K562 (cell line): ENCODE measurements around the gene C18orf63. TPM values are rescaled to one million over a fixed set of nuclear protein-coding genes. Genes with fewer than 3 reads are reported as not detected.
"Not testable (repeated sequence)": the region's sequence is repeated elsewhere in the genome, so short reads cannot be mapped to it uniquely, and the experiment has no call there.

Experiments used
- ATAC-seq: fragments of 200-7000 bp; cut with Tn5 transposase; 3 replicates; pipeline ENCODE4 v1.9.1; 2020; ENCODE audit warnings: moderate library complexity
- BruUV-seq: library from RNA; stranded (reverse); fragments of 400-500 nt; replicated peaks from 2 replicates; lab custom pipeline; 2021; lab: Mats Ljungman, UMichigan
- CTCF ChIA-PET: fragments of 300-600 bp; formaldehyde crosslinking; extraction: SDS; loops from one replicate; lab custom pipeline; 2021; ENCODE audit warnings: low intra/inter-chr PET ratio; lab: Yijun Ruan, JAX
- POLR2A ChIA-PET: fragments of 300-600, 350-650 bp; sonication (Branson Sonifier 250); formaldehyde crosslinking; extraction: SDS; loops from one replicate; lab custom pipeline; 2021; ENCODE audit warnings: antibody characterized with exemption, inconsistent platforms; lab: Yijun Ruan, JAX
- DNase-seq, 4 experiments: peaks; one replicate each; pipeline versions ENCODE4 v3.0.0 to v3.0.0-alpha.2; 2011 to 2018; ENCODE audit warnings: low spot score in 3 of 4, mixed read lengths in 3 of 4; ENCODE audit errors: extremely low read depth in 1 of 4
- FAIRE-seq: peaks from 2 replicates; lab custom pipeline; 2011; peaks lifted over from hg19 to GRCh38; lab: Jason Lieb, UNC
- H2AFZ ChIP-seq: 2 replicates; pipeline ENCODE4 v1.6.0; 2011; ENCODE audit warnings: low read depth, low read length, control low read depth, inconsistent platforms
- H3K27ac ChIP-seq: fragments of 200-600 bp; 3 replicates; pipeline ENCODE4 v1.8.0; 2011; ENCODE audit warnings: low read depth, mild to moderate bottlenecking, control low read depth, inconsistent platforms, low read length, moderate library complexity, mixed read lengths; ENCODE audit errors: extremely low read depth
- H3K27me3 ChIP-seq, 2 experiments: fragments of 300-600 bp in 1 of 2; 2 replicates in 1 of 2; 3 replicates in 1 of 2; pipeline versions ENCODE4 v1.6.0 to v1.8.0; 2011; ENCODE audit warnings: inconsistent platforms in 2 of 2, low read length in 2 of 2, mild to moderate bottlenecking in 1 of 2, mixed read lengths in 1 of 2, moderate library complexity in 1 of 2; ENCODE audit not compliant: control insufficient read depth in 2 of 2, insufficient read depth in 2 of 2
- H3K36me3 ChIP-seq: fragments of 300-600 bp; 3 replicates; pipeline ENCODE4 v1.8.0; 2011; ENCODE audit warnings: mild to moderate bottlenecking, low read length, inconsistent platforms; ENCODE audit not compliant: control insufficient read depth, insufficient read depth
- H3K4me1 ChIP-seq, 2 experiments: fragments of 200-600 bp in 1 of 2; replicated peaks in 1 of 2; 2 replicates in 1 of 2; 3 replicates in 1 of 2; pipeline versions ENCODE4 v1.5.1 to v1.8.0; 2011; ENCODE audit warnings: inconsistent platforms in 2 of 2, low read length in 2 of 2, mild to moderate bottlenecking in 1 of 2, mixed read lengths in 1 of 2, moderate library complexity in 1 of 2; ENCODE audit not compliant: control insufficient read depth in 2 of 2, insufficient read depth in 2 of 2
- H3K4me2 ChIP-seq: 2 replicates; pipeline ENCODE4 v1.6.1; 2011; ENCODE audit warnings: low read length, control low read depth, inconsistent platforms, mixed read lengths; ENCODE audit not compliant: insufficient read depth
- H3K4me3 ChIP-seq: fragments of 200-600 bp; sonication (generic), shearing (Covaris generic); 2 replicates; pipeline ENCODE4 v1.5.1; 2016; ENCODE audit warnings: control low read depth, inconsistent platforms
- H3K79me2 ChIP-seq: fragments of 200-600 bp; 3 replicates; pipeline ENCODE4 v1.8.0; 2011; ENCODE audit warnings: low read length, inconsistent platforms; ENCODE audit not compliant: control insufficient read depth, insufficient read depth
- H3K9ac ChIP-seq, 2 experiments: 2 replicates each; pipeline versions ENCODE4 v1.6.0 to v1.6.1; 2011; ENCODE audit warnings: low read depth in 2 of 2, low read length in 2 of 2, control low read depth in 1 of 2, inconsistent platforms in 1 of 2, mild to moderate bottlenecking in 1 of 2, mixed read lengths in 1 of 2; ENCODE audit not compliant: insufficient read depth in 1 of 2
- H3K9me1 ChIP-seq: one replicate; pipeline ENCODE4 v1.6.0; 2011; ENCODE audit warnings: inconsistent platforms, mild to moderate bottlenecking, low read length, moderate library complexity; ENCODE audit not compliant: control insufficient read depth, insufficient read depth
- H3K9me3 ChIP-seq: replicated peaks from 2 replicates; pipeline ENCODE4 v1.5.1; 2011; ENCODE audit warnings: low read depth, low read length, inconsistent platforms; ENCODE audit not compliant: control insufficient read depth, insufficient read depth
- H4K20me1 ChIP-seq: replicated peaks from 2 replicates; pipeline ENCODE4 v1.6.1; 2011; ENCODE audit warnings: low read length, inconsistent platforms, mixed read lengths; ENCODE audit not compliant: control insufficient read depth, insufficient read depth
- ADNP ChIP-seq: fragments of 200-800 bp; sonication (Bioruptor generic); IDR thresholded peaks from 2 replicates; pipeline ENCODE4 v1.6.1; 2016; ENCODE audit warnings: missing genetic modification characterization, missing compliant biosample characterization
- BDP1 ChIP-seq: IDR thresholded peaks from 3 replicates; pipeline ENCODE4 v1.6.1; 2011; ENCODE audit not compliant: insufficient read length, insufficient read depth
- CC2D1A ChIP-seq: fragments of 450-650 bp; IDR thresholded peaks from 2 replicates; pipeline ENCODE4 v1.6.1; 2017; ENCODE audit warnings: mild to moderate bottlenecking
- ERF ChIP-seq: fragments of 450-650 bp; formaldehyde crosslinking; IDR thresholded peaks from 2 replicates; pipeline ENCODE4 v1.4.0; 2020; ENCODE audit warnings: mild to moderate bottlenecking, mixed read lengths
- ETV5 ChIP-seq: sonication (generic); formaldehyde crosslinking; IDR thresholded peaks from 2 replicates; pipeline ENCODE4 v1.4.0; 2020; ENCODE audit warnings: low read depth, mild to moderate bottlenecking, missing genetic modification reagents
- EWSR1 ChIP-seq: fragments of 450-650 bp; IDR thresholded peaks from 2 replicates; pipeline ENCODE4 v1.6.1; 2018; ENCODE audit warnings: borderline replicate concordance, mild to moderate bottlenecking, low read depth, moderate library complexity; ENCODE audit not compliant: partially characterized antibody
- HMG20A ChIP-seq: fragments of 450-650 bp; formaldehyde crosslinking; conservative IDR thresholded peaks from 2 replicates; pipeline ENCODE4 v1.4.0; 2020; ENCODE audit warnings: mild to moderate bottlenecking, mixed read lengths
- HNRNPLL ChIP-seq: fragments of 200-400 bp; formaldehyde crosslinking; IDR thresholded peaks from 2 replicates; pipeline ENCODE4 v1.6.1; 2017; ENCODE audit warnings: low read length, low read depth, mild to moderate bottlenecking; ENCODE audit not compliant: poor library complexity, severe bottlenecking
- KAT2B ChIP-seq: IDR thresholded peaks from one replicate; pipeline ENCODE4 v1.6.1; 2012; ENCODE audit warnings: low read depth, mild to moderate bottlenecking, control low read depth, inconsistent platforms, low read length, moderate library complexity
- MECOM ChIP-seq: fragments of 250-450 bp; sonication (Bioruptor Pico); IDR thresholded peaks from 2 replicates; pipeline ENCODE4 v1.8.0; 2022; ENCODE audit warnings: inconsistent platforms
- MEF2A ChIP-seq: IDR thresholded peaks from 2 replicates; pipeline ENCODE4 v1.6.1; 2011; ENCODE audit warnings: low read depth, mild to moderate bottlenecking, low read length, moderate library complexity; ENCODE audit not compliant: control insufficient read depth
- SNRNP70 ChIP-seq: fragments of 200-400 bp; formaldehyde crosslinking; optimal IDR thresholded peaks from 2 replicates; pipeline ENCODE3; 2017; ENCODE audit warnings: low read depth, low read length
- SREBF1 ChIP-seq: fragments of 150-350 bp; IDR thresholded peaks from 2 replicates; pipeline ENCODE4 v1.6.1; 2014; ENCODE audit warnings: antibody characterized with exemption, low read depth, low read length, borderline replicate concordance
- ZBTB17 ChIP-seq: fragments of 450-650 bp; formaldehyde crosslinking; IDR thresholded peaks from 2 replicates; pipeline ENCODE4 v1.4.0; 2020; ENCODE audit warnings: mild to moderate bottlenecking
- ZC3H11A ChIP-seq: IDR thresholded peaks from 2 replicates; pipeline ENCODE4 v1.6.1; 2012; ENCODE audit warnings: low read depth, low read length, improper control_type of control experiment
- ZNF133 ChIP-seq: fragments of 250-450 bp; sonication (Bioruptor Pico); IDR thresholded peaks from 2 replicates; pipeline ENCODE4 v1.4.0; 2020; ENCODE audit warnings: mild to moderate bottlenecking
- ZNF511 ChIP-seq: sonication (generic); formaldehyde crosslinking; IDR thresholded peaks from 2 replicates; pipeline ENCODE4 v1.8.0; 2022; ENCODE audit warnings: mild to moderate bottlenecking, missing genetic modification reagents
- ZNF57 ChIP-seq: fragments of 450-650 bp; formaldehyde crosslinking; IDR thresholded peaks from 2 replicates; pipeline ENCODE4 v1.4.0; 2020; ENCODE audit warnings: mild to moderate bottlenecking, moderate library complexity
- ZNF76 ChIP-seq: fragments of 250-450 bp; sonication (Bioruptor Pico); IDR thresholded peaks from 2 replicates; pipeline ENCODE4 v1.4.0; 2020; ENCODE audit warnings: mild to moderate bottlenecking, moderate library complexity, borderline replicate concordance
- WGBS: fragments of 100-300 bp; shearing (Covaris generic); methylation state at CpG from one replicate; pipeline ENCODE4 v1.1.6; 2016; ENCODE audit warnings: low coverage, mixed read lengths; ENCODE audit not compliant: insufficient coverage; ENCODE audit errors: missing lambda C conversion rate; 5-methylcytosine and 5-hydroxymethylcytosine counted together
- in situ Hi-C: fragments of 300-500 bp; cut with MboI; formaldehyde crosslinking; loops from 4 replicates; pipeline ENCODE4 v1.15.0; 2018; ENCODE audit warnings: inconsistent platforms, mixed read lengths
- intact Hi-C: fragments of 100-400 bp; cut with micrococcal nuclease; formaldehyde crosslinking; loops from 2 replicates; pipeline ENCODE4 v1.14.2; 2022
- polyA plus RNA-seq, 8 experiments: library from polyadenylated mRNA; depleted of rRNA in 4 of 8; stranded (reverse) in 5 of 8; unstranded in 3 of 8; fragments of >200 nt; fragmentation: Nextera tagmentation in 2 of 8; fragmentation: Illumina TruSeq in 1 of 8; extraction: Ambion mirVana in 2 of 8; extraction: Trizol in 1 of 8; gene quantifications; 2 replicates each; pipeline versions ENCODE4 v1.2.1 to v1.2.3, GENCODE V29; 2011 to 2014; ENCODE audit warnings: inconsistent platforms in 1 of 8, missing spikeins in 1 of 8
- total RNA-seq, 7 experiments: library from RNA; depleted of rRNA in 6 of 7; stranded (reverse); fragments of >200 nt in 6 of 7; fragmentation: Illumina TruSeq in 2 of 7; extraction: Trizol in 2 of 7; gene quantifications; 2 replicates each; pipeline versions ENCODE4 v1.2.1 to v1.2.3, GENCODE V29; 2011 to 2021; ENCODE audit warnings: low replicate concordance in 1 of 7

The C18orf63 gene
- total and polyA plus RNA-seq, 9 of the 15 experiments (the other 6 are each of a cell fraction or from before 2014, with no cell fraction given) = not detected

DNA sequence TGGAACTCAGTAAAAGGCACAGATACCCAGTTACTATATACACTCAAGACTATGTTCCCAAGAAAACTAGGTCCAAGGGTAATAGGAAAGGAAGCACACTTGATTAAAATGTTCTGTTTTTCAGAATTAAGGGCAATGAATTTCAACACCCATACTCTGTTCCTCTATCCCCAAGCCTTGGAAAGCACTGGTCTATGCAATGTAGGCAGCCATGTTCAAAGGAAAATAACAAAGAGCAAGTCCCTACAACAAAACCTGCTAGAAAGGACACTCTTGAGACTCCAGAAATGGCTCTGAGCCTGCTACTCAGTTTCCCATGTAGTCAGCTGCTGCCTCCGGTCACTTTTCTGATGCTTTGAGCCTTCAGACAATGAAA, 30.7 kb upstream of the C18orf63 start:
- intact Hi-C loops = no loop called here
- FAIRE-seq = no peak

DNA sequence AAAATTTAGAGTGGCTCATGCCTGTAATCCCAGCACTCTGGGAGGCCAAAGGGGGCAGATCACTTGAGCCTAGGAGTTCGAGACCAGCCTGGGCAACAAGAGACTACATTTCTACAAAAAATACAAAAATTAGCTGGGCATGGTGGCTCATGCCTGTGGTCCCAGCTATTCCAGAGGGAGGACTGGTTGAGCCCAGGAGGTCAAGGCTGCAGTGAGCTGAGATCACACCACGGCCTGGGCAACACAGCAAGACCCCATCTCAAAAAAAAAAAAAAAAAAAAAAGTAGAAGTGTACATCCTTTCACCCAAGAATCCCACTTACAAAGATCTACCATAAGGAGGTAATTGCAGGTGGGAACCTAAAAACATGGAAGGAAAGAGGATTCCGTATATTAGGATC, 30.1 kb upstream of the C18orf63 start:
- intact Hi-C loops, H3K9me3 ChIP-seq, in situ Hi-C loops, ATAC-seq, DNase-seq, H3K4me2 ChIP-seq, H3K4me3 ChIP-seq, POLR2A ChIA-PET, H3K36me3 ChIP-seq, H3K27me3 ChIP-seq, FAIRE-seq, H3K79me2 ChIP-seq, CTCF ChIA-PET, H3K9me1 ChIP-seq, H4K20me1 ChIP-seq, H3K4me1 ChIP-seq, H3K9ac ChIP-seq, H2AFZ ChIP-seq, H3K27ac ChIP-seq, BruUV-seq: not testable (repeated sequence)
- WGBS = 51% methylated on average over 2 of the region's 3 CpGs

More for the DNA sequence above, 30.7 kb upstream of the C18orf63 start:
- no peak for DNase-seq
- TF ChIP-seq HNRNPLL = no peak
- TF ChIP-seq ERF = no peak
- no peak for TF ChIP-seq ZNF76 (CRISPR knock-in tag)
- TF ChIP-seq ZBTB17 (CRISPR knock-in tag) = no peak
- TF ChIP-seq SNRNP70 = no peak
- no peak for TF ChIP-seq CC2D1A
- TF ChIP-seq ZC3H11A = no peak
- no peak for TF ChIP-seq BDP1
- TF ChIP-seq HMG20A (CRISPR knock-in tag) = no peak
- no peak for TF ChIP-seq ZNF57 (CRISPR knock-in tag)
- no peak for TF ChIP-seq ZNF511 (CRISPR knock-in tag)
- TF ChIP-seq ADNP (tag) = no peak
- TF ChIP-seq ZNF133 (CRISPR knock-in tag) = no peak
- TF ChIP-seq MEF2A = no peak
- TF ChIP-seq KAT2B = no peak
- TF ChIP-seq SREBF1 = no peak
- no peak for TF ChIP-seq MECOM (CRISPR knock-in tag)
- TF ChIP-seq ETV5 (CRISPR knock-in tag) = no peak
- no peak for TF ChIP-seq EWSR1
- in situ Hi-C loops = no loop called here
- no CpG with 5 or more reads among the region's 1 CpG for WGBS
- Histone ChIP-seq H3K9me1 (no peaks in the 10 kb centered on the region), H3K4me3 (no peak overlapping the region), H3K27ac (no peak overlapping the region), H3K4me1 (peaks cover 0 to 2% of the 10 kb centered on the region in 2 experiments; a peak in 2 of 5 replicates), H3K27me3 (no peaks in the 10 kb centered on the region), H3K9me3 (no peaks in the 10 kb centered on the region), H4K20me1 (no peaks in the 10 kb centered on the region), H3K36me3 (no peaks in the 10 kb centered on the region), H3K9ac (no peak overlapping the region), H2AFZ (no peak overlapping the region), H3K79me2 (no peaks in the 10 kb centered on the region; the same call in 2 of the 3 replicates), H3K4me2 (no peak overlapping the region)
- no peak for ATAC-seq
- ChIA-PET CTCF (no interaction called here), POLR2A (interaction anchor here (0.7 kb wide), 2 partner anchors 12 to 80 kb away, joined by 3 read pairs; no protein-coding TSS in a partner anchor)
- no TSS peak for BruUV-seq
